Colonic mucosa (tissue), 4 donors: ENCODE results near the gene NEGR1. TPM values are rescaled to one million over a fixed set of nuclear protein-coding genes. Genes with fewer than 3 reads are reported as not detected.

ENCODE experiments used
- DNase-seq: peaks from one replicate; pipeline ENCODE4 v3.0.0-alpha.2; 2020
- H3K27ac ChIP-seq: fragments of 200-600 bp; one replicate; pipeline ENCODE4 v1.8.0; 2021
- H3K27me3 ChIP-seq: fragments of 200-600 bp; one replicate; pipeline ENCODE4 v1.8.0; 2021
- H3K36me3 ChIP-seq: fragments of 200-600 bp; one replicate; pipeline ENCODE4 v1.8.0; 2021
- H3K4me1 ChIP-seq: fragments of 200-600 bp; one replicate; pipeline ENCODE4 v1.8.0; 2021; ENCODE audit warnings: mild to moderate bottlenecking
- H3K4me3 ChIP-seq: fragments of 200-600 bp; one replicate; pipeline ENCODE4 v1.8.0; 2021
- H3K9ac ChIP-seq, 2 donors: one replicate each; pipeline ENCODE4 v1.7.0; 2013; ENCODE audit warnings: control low read depth in 2 of 2, low read depth in 2 of 2, low read length in 2 of 2
- H3K9me3 ChIP-seq: fragments of 200-600 bp; one replicate; pipeline ENCODE4 v1.8.0; 2021
- intact Hi-C: fragments of 100-400 bp; cut with DNase I; formaldehyde crosslinking; loops from one replicate; pipeline ENCODE4 v1.14.1; 2022
- total RNA-seq, 2 donors: library from RNA; stranded (reverse); fragmentation: NEBNext Ultra II Directional in 1 of 2; extraction: Animal tissue kit (Norgen Biotek cat#: 25700) in 1 of 2; gene quantifications; one replicate each; pipeline ENCODE4 v1.2.1, GENCODE V29; 2021
- TF ChIP-seq, protein P1 (sequence below): fragments of 200-600 bp; IDR thresholded peaks from one replicate; pipeline ENCODE4 v1.8.0; 2022; ENCODE audit warnings: antibody characterized with exemption, mild to moderate bottlenecking
- donor health status: healthy.
- donor health status: DM: no; HTN: no; CAD: no.
- donor health status: DM: no; HTN: no; CAD: no.

Gene NEGR1
- total RNA-seq, 2 donors from 2014 or later = 4.0 to 9.2 TPM

DNA sequence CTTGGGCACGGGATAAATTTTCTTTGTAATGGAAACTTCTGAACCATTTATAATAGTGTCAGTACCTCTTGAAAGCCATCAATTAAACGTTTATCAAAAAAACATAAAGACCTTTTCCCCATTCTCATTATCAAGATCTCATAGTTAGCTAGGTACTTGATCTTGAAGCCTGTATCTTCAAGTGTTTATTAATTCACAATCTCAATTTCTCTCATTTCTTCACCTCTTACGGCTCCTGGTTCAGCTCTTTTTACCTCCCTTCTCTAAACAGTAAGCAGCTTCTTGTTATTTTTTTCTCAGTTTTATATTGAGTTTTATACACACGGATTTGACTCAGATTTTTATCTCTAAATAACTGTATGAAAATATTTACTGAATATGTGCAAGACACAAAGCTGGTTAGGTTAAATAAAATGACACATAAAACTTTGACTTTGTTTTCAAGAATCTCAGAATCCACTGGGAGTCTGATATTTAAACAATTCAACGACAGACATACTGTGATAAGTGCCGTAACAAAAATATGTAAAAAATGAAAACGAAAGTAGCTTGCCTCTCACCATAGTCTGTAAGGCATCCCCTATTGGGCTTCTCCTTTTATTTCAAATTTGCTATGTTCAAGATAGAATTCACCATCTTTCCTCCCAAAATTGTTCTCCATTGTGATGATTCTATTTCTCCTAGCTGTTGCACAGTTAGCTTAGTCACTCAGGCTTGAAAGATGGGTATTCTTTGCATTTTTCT, 789.9 kb downstream of the NEGR1 start:
- H3K4me3 ChIP-seq = no peak overlapping the region
- no peaks in the 10 kb centered on the region for H3K9me3 ChIP-seq
- H3K27ac ChIP-seq = no peak overlapping the region
- intact Hi-C loops = loop anchor here (5.0 kb wide), 1 partner anchor 1345 kb away; no protein-coding TSS in a partner anchor
- H3K9ac ChIP-seq = no peak overlapping the region
- TF ChIP-seq, protein P1, sequence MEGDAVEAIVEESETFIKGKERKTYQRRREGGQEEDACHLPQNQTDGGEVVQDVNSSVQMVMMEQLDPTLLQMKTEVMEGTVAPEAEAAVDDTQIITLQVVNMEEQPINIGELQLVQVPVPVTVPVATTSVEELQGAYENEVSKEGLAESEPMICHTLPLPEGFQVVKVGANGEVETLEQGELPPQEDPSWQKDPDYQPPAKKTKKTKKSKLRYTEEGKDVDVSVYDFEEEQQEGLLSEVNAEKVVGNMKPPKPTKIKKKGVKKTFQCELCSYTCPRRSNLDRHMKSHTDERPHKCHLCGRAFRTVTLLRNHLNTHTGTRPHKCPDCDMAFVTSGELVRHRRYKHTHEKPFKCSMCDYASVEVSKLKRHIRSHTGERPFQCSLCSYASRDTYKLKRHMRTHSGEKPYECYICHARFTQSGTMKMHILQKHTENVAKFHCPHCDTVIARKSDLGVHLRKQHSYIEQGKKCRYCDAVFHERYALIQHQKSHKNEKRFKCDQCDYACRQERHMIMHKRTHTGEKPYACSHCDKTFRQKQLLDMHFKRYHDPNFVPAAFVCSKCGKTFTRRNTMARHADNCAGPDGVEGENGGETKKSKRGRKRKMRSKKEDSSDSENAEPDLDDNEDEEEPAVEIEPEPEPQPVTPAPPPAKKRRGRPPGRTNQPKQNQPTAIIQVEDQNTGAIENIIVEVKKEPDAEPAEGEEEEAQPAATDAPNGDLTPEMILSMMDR = no peak
- DNase-seq = no peak
- no peaks in the 10 kb centered on the region for H3K36me3 ChIP-seq
- no peaks in the 10 kb centered on the region for H3K27me3 ChIP-seq
- no peaks in the 10 kb centered on the region for H3K4me1 ChIP-seq

DNA sequence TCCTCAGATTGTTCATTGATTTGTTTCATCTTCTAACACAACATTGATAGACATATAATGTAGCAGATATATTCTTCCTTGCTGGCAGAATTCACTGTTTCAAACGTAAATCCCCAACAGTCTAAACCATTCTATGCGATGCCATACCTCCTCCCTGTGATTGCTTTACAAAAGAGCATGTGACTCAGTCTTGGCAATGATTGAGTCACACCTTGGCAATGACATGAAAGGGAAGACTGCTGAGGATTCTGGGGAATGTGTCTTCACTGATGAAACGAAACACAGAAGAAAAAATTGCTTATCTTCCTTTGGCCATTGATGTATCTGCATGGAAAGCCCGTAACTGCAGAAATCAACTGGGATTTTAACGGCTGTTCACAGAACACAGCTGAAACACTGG, 791.9 kb downstream of the NEGR1 start:
- TF ChIP-seq, protein P1 = no peak
- Histone ChIP-seq H3K9me3 (no peaks in the 10 kb centered on the region), H3K9ac (no peak overlapping the region), H3K36me3 (no peaks in the 10 kb centered on the region), H3K27me3 (no peaks in the 10 kb centered on the region), H3K4me1 (no peaks in the 10 kb centered on the region), H3K27ac (no peak overlapping the region), H3K4me3 (no peak overlapping the region)
- intact Hi-C loops = loop anchor here (5.0 kb wide), 1 partner anchor 1347 kb away; no protein-coding TSS in a partner anchor
- DNase-seq = no peak

DNA sequence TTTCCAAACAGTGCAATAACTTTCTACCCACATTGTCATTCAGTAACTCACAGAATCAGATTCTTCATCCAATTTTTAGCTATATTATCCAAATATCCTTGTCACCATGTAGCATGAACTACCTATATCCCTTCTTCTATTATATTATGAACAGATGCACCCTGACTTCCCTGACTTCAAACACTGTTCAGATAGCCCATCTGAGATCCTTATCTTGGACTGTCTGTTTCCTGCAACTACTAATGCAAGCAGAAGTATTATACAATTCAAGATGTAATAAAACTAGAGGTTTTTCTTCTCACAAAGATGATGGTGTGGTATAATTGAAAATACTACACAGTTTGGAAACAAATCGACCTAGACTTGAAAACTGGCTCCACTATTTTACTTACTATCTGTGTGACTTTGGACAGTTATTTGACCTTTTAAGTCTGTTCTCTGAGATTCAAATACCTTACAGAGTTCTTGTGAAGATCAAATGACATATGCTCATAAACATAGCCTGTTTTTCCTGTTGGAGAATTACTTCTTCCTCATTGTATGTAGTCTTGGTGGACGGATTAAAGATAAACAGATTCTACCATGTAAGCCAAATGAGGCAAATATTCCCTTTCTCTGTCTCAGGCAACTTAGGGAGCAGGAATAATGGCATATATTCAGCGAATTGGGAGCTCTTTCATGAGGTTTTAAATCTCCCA, 793.6 kb downstream of the NEGR1 start:
- no peak for DNase-seq
- Histone ChIP-seq H3K27ac (no peak overlapping the region), H3K9me3 (no peaks in the 10 kb centered on the region), H3K9ac (no peak overlapping the region), H3K4me3 (no peak overlapping the region), H3K36me3 (no peaks in the 10 kb centered on the region), H3K27me3 (no peaks in the 10 kb centered on the region), H3K4me1 (no peaks in the 10 kb centered on the region)
- intact Hi-C loops = no loop called here
- TF ChIP-seq, protein P1 = no peak

DNA sequence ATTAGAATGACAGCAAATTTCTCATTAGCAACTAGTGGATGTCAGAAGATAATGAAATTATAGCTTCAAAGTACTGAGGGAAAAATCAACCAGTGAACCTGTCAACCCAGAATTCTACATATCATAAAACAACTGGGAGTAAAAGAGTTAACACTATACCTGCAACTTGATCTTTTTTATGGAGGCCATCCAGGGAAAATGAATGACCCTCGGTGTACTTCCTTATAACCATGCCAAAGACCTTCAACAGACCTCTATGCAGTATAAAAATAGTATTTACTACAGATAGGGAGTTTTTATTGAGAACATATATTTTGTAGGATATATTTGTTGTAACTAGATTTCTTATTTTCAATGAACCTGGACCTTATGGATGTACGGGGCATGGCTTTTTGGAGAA, 809.0 kb downstream of the NEGR1 start:
- H3K4me3 ChIP-seq = no peak overlapping the region
- no peaks in the 10 kb centered on the region for H3K9me3 ChIP-seq
- no peaks in the 10 kb centered on the region for H3K4me1 ChIP-seq
- no peaks in the 10 kb centered on the region for H3K36me3 ChIP-seq
- H3K27ac ChIP-seq = no peak overlapping the region
- intact Hi-C loops = no loop called here
- peak; percentile 30 for DNase-seq
- H3K9ac ChIP-seq = no peak overlapping the region
- no peaks in the 10 kb centered on the region for H3K27me3 ChIP-seq
- TF ChIP-seq, protein P1 = no peak

DNA sequence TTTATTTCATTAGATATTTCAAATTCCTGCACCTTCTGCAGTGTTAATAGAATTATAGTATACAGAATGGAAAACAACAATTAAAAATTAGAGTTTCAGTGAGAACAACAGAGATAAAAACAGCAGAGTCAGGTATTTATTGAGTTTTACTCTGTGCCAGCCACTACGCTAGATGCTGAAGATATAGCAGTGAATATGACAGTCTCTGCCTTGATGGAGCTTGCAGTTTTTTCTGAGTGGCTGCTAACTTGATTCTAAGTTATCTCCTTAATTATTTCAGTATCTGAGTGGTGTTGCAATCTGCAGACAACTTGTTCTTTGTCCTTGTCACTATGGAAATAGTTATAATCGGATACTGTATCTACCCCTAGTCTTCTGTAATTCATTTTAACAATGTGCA, 817.2 kb downstream of the NEGR1 start:
- no peak overlapping the region for H3K27ac ChIP-seq
- H3K9me3 ChIP-seq = no peaks in the 10 kb centered on the region
- DNase-seq = no peak
- intact Hi-C loops = no loop called here
- H3K9ac ChIP-seq = no peak overlapping the region
- H3K4me1 ChIP-seq = no peaks in the 10 kb centered on the region
- TF ChIP-seq, protein P1 = no peak
- no peaks in the 10 kb centered on the region for H3K36me3 ChIP-seq
- no peaks in the 10 kb centered on the region for H3K27me3 ChIP-seq
- no peak overlapping the region for H3K4me3 ChIP-seq
